SK-N-SH (cell line): ENCODE results near the gene BMP7. TPM values are rescaled to one million over a fixed set of nuclear protein-coding genes. Genes with fewer than 3 reads are reported as not detected.

Source experiments
- CTCF ChIA-PET: fragments of 300-600, 350-600 bp; formaldehyde crosslinking; extraction: SDS; loops from one replicate; lab custom pipeline; 2021; lab: Yijun Ruan, JAX
- POLR2A ChIA-PET: fragments of 350-600 bp; sonication (Branson Sonifier 250); formaldehyde crosslinking; extraction: SDS; loops from one replicate; lab custom pipeline; 2020; ENCODE audit warnings: antibody characterized with exemption, inconsistent platforms; lab: Yijun Ruan, JAX
- DNase-seq: peaks from one replicate; pipeline ENCODE4 v3.0.0; 2012
- H2AFZ ChIP-seq: fragments of 200-600 bp; sonication (generic); 2 replicates; pipeline ENCODE4 v1.8.1; 2016; ENCODE audit warnings: antibody characterized with exemption, mild to moderate bottlenecking, low read depth
- H3F3A ChIP-seq: fragments of 200-600 bp; sonication (generic); replicated peaks from 2 replicates; pipeline ENCODE3; 2016; ENCODE audit warnings: antibody characterized with exemption, mild to moderate bottlenecking; ENCODE audit not compliant: insufficient read depth
- H3K27ac ChIP-seq, 2 experiments: fragments of 200-500 bp in 1 of 2; fragments of 200-600 bp in 1 of 2; sonication (Bioruptor generic) in 1 of 2; sonication (generic), shearing (Covaris generic) in 1 of 2; 2 replicates each; pipeline versions ENCODE4 v1.5.1 to v1.6.1; 2014 to 2016; ENCODE audit warnings: low read depth in 2 of 2, inconsistent platforms in 1 of 2, low read length in 1 of 2, mild to moderate bottlenecking in 1 of 2, mixed read lengths in 1 of 2
- H3K27me3 ChIP-seq: fragments of 200-600 bp; sonication (generic), shearing (Covaris generic); 2 replicates; pipeline ENCODE4 v1.6.1; 2016; ENCODE audit warnings: mixed run types; ENCODE audit not compliant: insufficient read depth
- H3K36me3 ChIP-seq, 2 experiments: fragments of 200-500 bp in 1 of 2; fragments of 200-600 bp in 1 of 2; sonication (Bioruptor generic) in 1 of 2; sonication (generic) in 1 of 2; replicated peaks in 1 of 2; 2 replicates each; pipeline versions ENCODE3 to v1.5.1; 2014 to 2016; ENCODE audit warnings: low read length in 1 of 2, mild to moderate bottlenecking in 1 of 2; ENCODE audit not compliant: insufficient read depth in 2 of 2, control insufficient read depth in 1 of 2
- H3K4me1 ChIP-seq, 2 experiments: fragments of 200-500 bp in 1 of 2; fragments of 200-600 bp in 1 of 2; sonication (Bioruptor generic) in 1 of 2; sonication (generic), shearing (Covaris generic) in 1 of 2; 2 replicates each; pipeline versions ENCODE4 v1.5.1 to v1.6.1; 2014 to 2016; ENCODE audit warnings: low read depth in 1 of 2, low read length in 1 of 2, mixed run types in 1 of 2; ENCODE audit not compliant: insufficient read depth in 2 of 2, control insufficient read depth in 1 of 2
- H3K4me2 ChIP-seq: fragments of 200-600 bp; sonication (generic), shearing (Covaris generic); 2 replicates; pipeline ENCODE4 v1.6.1; 2017; ENCODE audit warnings: mixed run types
- H3K4me3 ChIP-seq, 2 experiments: fragments of 200-500 bp in 1 of 2; fragments of 200-600 bp in 1 of 2; sonication (Bioruptor generic) in 1 of 2; sonication (generic), shearing (Covaris generic) in 1 of 2; 2 replicates each; pipeline versions ENCODE4 v1.5.1 to v1.8.1; 2014 to 2016; ENCODE audit warnings: low read depth in 2 of 2, inconsistent platforms in 1 of 2, low read length in 1 of 2, mild to moderate bottlenecking in 1 of 2, mixed read lengths in 1 of 2, moderate library complexity in 1 of 2
- H3K79me2 ChIP-seq: fragments of 200-600 bp; sonication (generic); 2 replicates; pipeline ENCODE4 v1.8.1; 2017; ENCODE audit warnings: mild to moderate bottlenecking; ENCODE audit not compliant: insufficient read depth
- H3K9ac ChIP-seq: fragments of 200-600 bp; sonication (generic); 2 replicates; pipeline ENCODE4 v1.6.1; 2017; ENCODE audit warnings: mixed run types
- H3K9me2 ChIP-seq: fragments of 200-600 bp; sonication (generic); 2 replicates; pipeline ENCODE4 v1.6.1; 2017; ENCODE audit warnings: mixed run types
- H3K9me3 ChIP-seq: fragments of 200-600 bp; sonication (generic); 2 replicates; pipeline ENCODE4 v1.6.1; 2017; ENCODE audit warnings: mixed run types, mild to moderate bottlenecking, moderate library complexity
- H4K20me1 ChIP-seq: fragments of 200-600 bp; sonication (generic); 2 replicates; pipeline ENCODE4 v1.6.1; 2017; ENCODE audit warnings: mild to moderate bottlenecking, mixed run types; ENCODE audit not compliant: insufficient read depth
- EP300 ChIP-seq, 2 experiments: IDR thresholded peaks; 2 replicates each; pipeline versions ENCODE4 v1.4.0 to v1.6.1; 2012; ENCODE audit warnings: borderline replicate concordance in 1 of 2, low read depth in 1 of 2, low read length in 1 of 2
- FOXJ3 ChIP-seq: sonication (generic); formaldehyde crosslinking; IDR thresholded peaks from 2 replicates; pipeline ENCODE4 v1.5.1; 2020; ENCODE audit warnings: mild to moderate bottlenecking, missing genetic modification reagents
- FOXM1 ChIP-seq: IDR thresholded peaks from 2 replicates; pipeline ENCODE4 v1.4.0; 2012; ENCODE audit warnings: low read depth, mild to moderate bottlenecking
- GABPA ChIP-seq: IDR thresholded peaks from 2 replicates; pipeline ENCODE4 v1.4.0; 2012; ENCODE audit warnings: low read depth, mild to moderate bottlenecking
- JUND ChIP-seq: IDR thresholded peaks from 2 replicates; pipeline ENCODE4 v1.4.0; 2012
- RCOR1 ChIP-seq: fragments of 150-350 bp; IDR thresholded peaks from 2 replicates; pipeline ENCODE4 v1.6.1; 2017; ENCODE audit warnings: antibody characterized with exemption, low read length
- RFX5 ChIP-seq: IDR thresholded peaks from 2 replicates; pipeline ENCODE4 v1.6.1; 2012; ENCODE audit warnings: mild to moderate bottlenecking, improper control_type of control experiment, low read length
- RXRA ChIP-seq: IDR thresholded peaks from 2 replicates; pipeline ENCODE4 v1.4.0; 2012; ENCODE audit warnings: low read depth, mild to moderate bottlenecking, borderline replicate concordance
- SMC3 ChIP-seq: IDR thresholded peaks from 2 replicates; pipeline ENCODE4 v1.6.1; 2012; ENCODE audit warnings: low read depth, low read length, improper control_type of control experiment
- TAF1 ChIP-seq: IDR thresholded peaks from 2 replicates; pipeline ENCODE4 v1.6.1; 2012; ENCODE audit warnings: low read depth, mild to moderate bottlenecking, low read length, moderate library complexity, borderline replicate concordance
- YY1 ChIP-seq: IDR thresholded peaks from 2 replicates; pipeline ENCODE4 v1.4.0; 2012; ENCODE audit warnings: low read depth, mild to moderate bottlenecking
- WGBS: methylation state at CpG from one replicate; pipeline ENCODE4 v1.1.6; 2017; ENCODE audit warnings: low lambda C conversion rate; 5-methylcytosine and 5-hydroxymethylcytosine counted together
- polyA plus RNA-seq, 3 experiments: library from polyadenylated mRNA; depleted of rRNA; stranded (reverse); fragments of >200 nt; gene quantifications; 2 replicates each; pipeline ENCODE4 v1.2.3, GENCODE V29; 2012
- TF ChIP-seq, protein P1 (sequence below): IDR thresholded peaks from 2 replicates; pipeline ENCODE4 v1.6.1; 2012; ENCODE audit warnings: mild to moderate bottlenecking, low read depth, low read length, moderate library complexity
- TF ChIP-seq, protein P2 (sequence below): IDR thresholded peaks from 2 replicates; pipeline ENCODE4; 2012
- TF ChIP-seq, protein P3 (sequence below): fragments of 200-600 bp; sonication (generic); IDR thresholded peaks from 2 replicates; pipeline ENCODE4 v1.6.1; 2017; ENCODE audit warnings: antibody characterized with exemption, mild to moderate bottlenecking, moderate library complexity

Gene BMP7
- polyA plus RNA-seq, 1 of the 3 experiments (the other 2 are of a cell fraction): not detected

DNA sequence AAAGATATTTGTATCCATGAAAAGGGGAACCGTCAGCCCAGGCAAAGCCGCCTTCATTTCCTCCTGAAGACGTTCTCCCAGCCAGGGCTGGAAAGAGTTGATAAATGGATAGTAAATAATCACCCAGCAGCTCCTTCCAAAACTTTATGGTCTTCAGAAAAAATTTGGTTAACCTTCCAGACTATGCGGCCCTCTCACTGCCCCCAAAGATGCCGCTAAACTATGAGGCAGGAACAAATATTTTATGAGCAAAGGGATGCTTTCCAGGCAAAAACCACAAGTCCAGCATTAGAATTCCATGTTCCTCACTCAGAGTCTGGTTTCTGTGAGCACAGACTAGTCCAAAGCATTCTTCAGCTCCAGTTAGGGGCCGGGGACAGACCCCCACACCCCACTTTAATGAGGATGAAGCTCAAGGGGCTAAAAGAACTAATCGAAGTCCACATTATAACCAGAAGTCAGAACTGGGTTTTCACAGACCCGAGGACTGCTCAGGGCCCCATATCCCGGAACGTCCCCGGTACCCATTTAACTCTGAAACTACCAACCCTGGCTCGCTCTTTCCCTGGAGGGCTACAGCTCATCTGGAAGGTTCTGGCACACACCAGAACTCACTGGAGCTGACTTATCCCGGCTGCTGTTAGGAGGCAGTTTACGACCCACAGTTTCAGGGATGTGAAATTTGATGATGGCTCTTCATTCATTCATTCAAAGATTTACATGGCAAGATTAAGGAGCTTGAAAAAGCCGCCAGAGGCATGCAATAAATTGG lies 29.4 kb downstream of the BMP7 start:
- Histone ChIP-seq H3K9ac (no peak overlapping the region), H4K20me1 (no peaks in the 10 kb centered on the region), H3K9me3 (no peaks in the 10 kb centered on the region), H3K27me3 (no peaks in the 10 kb centered on the region), H3K4me2 (no peak overlapping the region), H3K79me2 (no peaks in the 10 kb centered on the region), H2AFZ (no peak overlapping the region), H3K9me2 (no peaks in the 10 kb centered on the region), H3K36me3 (no peaks in the 10 kb centered on the region), H3K4me1 (peaks cover 0 to 11% of the 10 kb centered on the region in 2 experiments; a peak in 1 of 4 replicates), H3K4me3 (no peak overlapping the region), H3F3A (no peaks in the 10 kb centered on the region), H3K27ac (no peak overlapping the region)
- POLR2A ChIA-PET: no interaction called here
- WGBS: 49% methylated on average over 14 of the region's 15 CpGs
- no peak for TF ChIP-seq EP300 (IDR thresholded peaks at IDR 0.05; ENCODE audit: borderline replicate concordance in 1 of 2, low read depth in 1 of 2, low read length in 1 of 2)
- TF ChIP-seq, protein P1, sequence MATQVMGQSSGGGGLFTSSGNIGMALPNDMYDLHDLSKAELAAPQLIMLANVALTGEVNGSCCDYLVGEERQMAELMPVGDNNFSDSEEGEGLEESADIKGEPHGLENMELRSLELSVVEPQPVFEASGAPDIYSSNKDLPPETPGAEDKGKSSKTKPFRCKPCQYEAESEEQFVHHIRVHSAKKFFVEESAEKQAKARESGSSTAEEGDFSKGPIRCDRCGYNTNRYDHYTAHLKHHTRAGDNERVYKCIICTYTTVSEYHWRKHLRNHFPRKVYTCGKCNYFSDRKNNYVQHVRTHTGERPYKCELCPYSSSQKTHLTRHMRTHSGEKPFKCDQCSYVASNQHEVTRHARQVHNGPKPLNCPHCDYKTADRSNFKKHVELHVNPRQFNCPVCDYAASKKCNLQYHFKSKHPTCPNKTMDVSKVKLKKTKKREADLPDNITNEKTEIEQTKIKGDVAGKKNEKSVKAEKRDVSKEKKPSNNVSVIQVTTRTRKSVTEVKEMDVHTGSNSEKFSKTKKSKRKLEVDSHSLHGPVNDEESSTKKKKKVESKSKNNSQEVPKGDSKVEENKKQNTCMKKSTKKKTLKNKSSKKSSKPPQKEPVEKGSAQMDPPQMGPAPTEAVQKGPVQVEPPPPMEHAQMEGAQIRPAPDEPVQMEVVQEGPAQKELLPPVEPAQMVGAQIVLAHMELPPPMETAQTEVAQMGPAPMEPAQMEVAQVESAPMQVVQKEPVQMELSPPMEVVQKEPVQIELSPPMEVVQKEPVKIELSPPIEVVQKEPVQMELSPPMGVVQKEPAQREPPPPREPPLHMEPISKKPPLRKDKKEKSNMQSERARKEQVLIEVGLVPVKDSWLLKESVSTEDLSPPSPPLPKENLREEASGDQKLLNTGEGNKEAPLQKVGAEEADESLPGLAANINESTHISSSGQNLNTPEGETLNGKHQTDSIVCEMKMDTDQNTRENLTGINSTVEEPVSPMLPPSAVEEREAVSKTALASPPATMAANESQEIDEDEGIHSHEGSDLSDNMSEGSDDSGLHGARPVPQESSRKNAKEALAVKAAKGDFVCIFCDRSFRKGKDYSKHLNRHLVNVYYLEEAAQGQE: no peak
- TF ChIP-seq SMC3: no peak
- no peak for TF ChIP-seq RFX5
- no peak for TF ChIP-seq FOXM1
- TF ChIP-seq JUND: no peak
- no peak for TF ChIP-seq TAF1
- CTCF ChIA-PET: interaction anchor here (1.9 kb wide), 1 partner anchor 12 kb away, joined by 7 read pairs; no protein-coding TSS in a partner anchor
- no peak for DNase-seq

DNA sequence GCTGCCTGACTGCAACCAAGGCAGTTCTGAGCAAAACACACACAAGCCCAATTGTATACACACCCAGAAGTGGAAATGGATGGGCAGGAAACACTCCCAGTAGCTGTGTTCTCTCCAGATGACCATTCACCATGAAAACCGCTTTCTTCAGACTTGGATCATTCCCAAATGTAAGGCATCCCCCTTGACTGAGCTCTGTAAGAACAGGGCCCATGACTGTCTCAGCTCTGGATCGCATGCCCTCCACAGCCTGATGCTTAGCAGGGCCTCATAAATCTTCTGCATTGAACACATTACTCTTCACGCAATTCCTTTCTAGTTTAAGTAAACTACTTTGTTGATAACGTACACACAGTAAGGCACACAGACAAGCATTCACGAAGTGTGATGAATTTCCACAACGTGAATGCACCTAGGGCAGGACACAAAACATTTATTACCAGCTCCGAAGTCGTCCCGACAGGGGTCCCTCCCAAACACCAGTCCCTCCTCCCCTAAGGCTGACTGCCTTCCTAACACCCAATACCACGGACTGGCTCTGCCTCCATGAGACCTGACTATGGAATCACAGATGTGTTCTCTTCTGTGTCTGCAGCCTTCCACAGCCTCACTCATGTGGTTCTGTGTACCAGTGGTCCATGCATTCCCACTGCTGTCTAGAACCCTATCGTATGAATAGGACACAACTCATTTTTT lies 31.7 kb downstream of the BMP7 start:
- Histone ChIP-seq H2AFZ (no peak overlapping the region), H3K79me2 (no peaks in the 10 kb centered on the region), H3F3A (no peaks in the 10 kb centered on the region), H3K9me3 (no peaks in the 10 kb centered on the region), H3K9me2 (no peaks in the 10 kb centered on the region), H3K27me3 (no peaks in the 10 kb centered on the region), H4K20me1 (no peaks in the 10 kb centered on the region), H3K4me2 (no peak overlapping the region), H3K9ac (no peak overlapping the region), H3K4me1 (no peaks in the 10 kb centered on the region), H3K36me3 (no peaks in the 10 kb centered on the region), H3K4me3 (no peak overlapping the region), H3K27ac (no peak overlapping the region)
- no peak for DNase-seq
- TF ChIP-seq, protein P2, sequence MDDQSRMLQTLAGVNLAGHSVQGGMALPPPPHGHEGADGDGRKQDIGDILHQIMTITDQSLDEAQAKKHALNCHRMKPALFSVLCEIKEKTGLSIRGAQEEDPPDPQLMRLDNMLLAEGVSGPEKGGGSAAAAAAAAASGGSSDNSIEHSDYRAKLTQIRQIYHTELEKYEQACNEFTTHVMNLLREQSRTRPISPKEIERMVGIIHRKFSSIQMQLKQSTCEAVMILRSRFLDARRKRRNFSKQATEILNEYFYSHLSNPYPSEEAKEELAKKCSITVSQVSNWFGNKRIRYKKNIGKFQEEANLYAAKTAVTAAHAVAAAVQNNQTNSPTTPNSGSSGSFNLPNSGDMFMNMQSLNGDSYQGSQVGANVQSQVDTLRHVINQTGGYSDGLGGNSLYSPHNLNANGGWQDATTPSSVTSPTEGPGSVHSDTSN: no peak
- TF ChIP-seq, protein P3, sequence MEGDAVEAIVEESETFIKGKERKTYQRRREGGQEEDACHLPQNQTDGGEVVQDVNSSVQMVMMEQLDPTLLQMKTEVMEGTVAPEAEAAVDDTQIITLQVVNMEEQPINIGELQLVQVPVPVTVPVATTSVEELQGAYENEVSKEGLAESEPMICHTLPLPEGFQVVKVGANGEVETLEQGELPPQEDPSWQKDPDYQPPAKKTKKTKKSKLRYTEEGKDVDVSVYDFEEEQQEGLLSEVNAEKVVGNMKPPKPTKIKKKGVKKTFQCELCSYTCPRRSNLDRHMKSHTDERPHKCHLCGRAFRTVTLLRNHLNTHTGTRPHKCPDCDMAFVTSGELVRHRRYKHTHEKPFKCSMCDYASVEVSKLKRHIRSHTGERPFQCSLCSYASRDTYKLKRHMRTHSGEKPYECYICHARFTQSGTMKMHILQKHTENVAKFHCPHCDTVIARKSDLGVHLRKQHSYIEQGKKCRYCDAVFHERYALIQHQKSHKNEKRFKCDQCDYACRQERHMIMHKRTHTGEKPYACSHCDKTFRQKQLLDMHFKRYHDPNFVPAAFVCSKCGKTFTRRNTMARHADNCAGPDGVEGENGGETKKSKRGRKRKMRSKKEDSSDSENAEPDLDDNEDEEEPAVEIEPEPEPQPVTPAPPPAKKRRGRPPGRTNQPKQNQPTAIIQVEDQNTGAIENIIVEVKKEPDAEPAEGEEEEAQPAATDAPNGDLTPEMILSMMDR: no peak
- TF ChIP-seq FOXJ3: no peak
- no peak for TF ChIP-seq RCOR1
- no peak for TF ChIP-seq GABPA
- TF ChIP-seq YY1: no peak
- TF ChIP-seq, protein P1: no peak
- TF ChIP-seq RXRA: no peak
- WGBS: 41% methylated on average over 11 of the region's 11 CpGs
- POLR2A ChIA-PET: no interaction called here
- CTCF ChIA-PET: interaction anchor here (0.8 to 2.1 kb wide), 2 partner anchors 9 to 145 kb away, joined by 3 to 7 read pairs; no protein-coding TSS in a partner anchor
